Activated T-cell treated with anti-CD3 and anti-CD28 coated beads for 4 hours (primary cell): ENCODE results near the gene SND1.
"Not testable (repeated sequence)": the region's sequence is repeated elsewhere in the genome, so short reads cannot be mapped to it uniquely, and the experiment has no call there.

Experiments used
- DNase-seq: peaks from one replicate; pipeline ENCODE4 v3.0.0-alpha.2; 2020

The SND1 gene

DNA sequence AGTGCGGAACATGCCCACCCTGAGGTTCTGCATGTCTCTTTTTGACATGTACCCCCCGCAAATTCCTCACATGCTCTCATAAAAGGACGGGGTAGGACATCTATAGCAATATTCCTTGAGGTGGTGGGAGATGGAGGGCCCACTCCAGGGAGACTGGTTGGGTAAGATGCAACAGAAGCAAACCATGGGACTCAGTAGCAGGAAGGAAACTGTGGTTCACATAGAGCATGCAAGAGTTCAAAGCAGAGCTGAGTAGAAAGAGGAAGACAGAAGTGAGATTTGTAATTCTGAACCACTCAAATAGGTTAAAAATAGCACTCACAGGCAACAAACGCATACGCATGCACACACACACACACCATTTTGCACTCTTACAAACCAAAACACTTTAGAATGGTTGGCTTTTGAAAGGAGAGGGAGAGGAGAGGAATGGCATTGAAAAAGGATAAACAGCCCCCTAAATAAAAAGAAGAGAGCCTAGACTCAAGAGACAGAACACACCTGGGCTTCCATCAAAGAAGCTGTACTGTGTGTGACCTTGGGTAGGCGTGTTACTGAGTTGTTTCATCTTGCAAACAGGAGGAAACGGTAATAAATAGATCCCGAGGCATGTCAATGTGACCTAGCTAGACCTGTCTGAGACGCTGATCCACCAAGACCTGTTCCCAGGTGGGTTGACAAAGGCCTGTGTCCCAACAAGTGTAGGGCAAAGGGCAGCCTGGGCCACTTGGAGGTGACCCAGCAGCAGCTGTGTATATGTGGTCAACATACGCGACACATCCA is 456.8 kb downstream of the SND1 start:
- no peak for DNase-seq

GRCh38 chr7:128109424-128109969 is 457.5 kb downstream of the SND1 start:
- DNase-seq, result not testable (repeated sequence)

DNA sequence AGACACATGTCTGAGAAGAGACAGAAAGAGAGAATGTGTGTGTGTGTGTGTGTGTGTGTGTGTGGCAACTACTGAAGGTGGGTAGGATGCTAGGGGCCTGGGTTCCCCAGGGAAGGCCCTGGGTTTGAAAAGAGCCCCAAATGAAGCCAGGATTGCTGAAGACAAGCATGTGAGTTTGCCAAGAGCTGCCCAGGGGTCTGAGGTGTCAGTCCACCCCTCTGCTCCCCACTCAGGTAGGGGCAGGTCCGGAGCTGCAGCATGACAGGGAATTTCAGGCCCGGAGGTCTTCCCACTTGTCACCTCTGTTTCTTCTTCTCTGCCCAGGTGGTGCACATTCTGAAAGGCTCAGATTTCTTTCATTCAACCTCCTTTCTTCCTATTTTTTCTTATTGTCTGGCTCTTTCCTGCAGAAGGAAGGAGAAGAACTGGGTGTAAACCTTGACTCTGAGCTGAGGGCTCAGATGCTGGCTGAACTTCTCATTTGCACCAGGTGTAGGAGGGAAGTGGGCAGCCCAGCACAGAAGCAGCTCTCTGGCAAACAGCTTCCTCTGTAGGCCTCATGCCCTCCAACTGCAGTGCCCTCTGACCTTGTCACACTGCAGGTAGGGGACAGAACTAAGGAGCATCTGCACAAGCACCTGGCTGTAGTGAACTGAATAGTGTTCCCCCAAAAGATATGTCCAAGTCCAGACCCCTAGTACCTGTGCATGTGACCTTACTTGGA is 458.8 kb downstream of the SND1 start:
- DNase-seq, result no peak

- no peak for DNase-seq
Measured at GRCh38 chr7:128112018-128112780, 460.2 kb downstream of the SND1 start.

DNA sequence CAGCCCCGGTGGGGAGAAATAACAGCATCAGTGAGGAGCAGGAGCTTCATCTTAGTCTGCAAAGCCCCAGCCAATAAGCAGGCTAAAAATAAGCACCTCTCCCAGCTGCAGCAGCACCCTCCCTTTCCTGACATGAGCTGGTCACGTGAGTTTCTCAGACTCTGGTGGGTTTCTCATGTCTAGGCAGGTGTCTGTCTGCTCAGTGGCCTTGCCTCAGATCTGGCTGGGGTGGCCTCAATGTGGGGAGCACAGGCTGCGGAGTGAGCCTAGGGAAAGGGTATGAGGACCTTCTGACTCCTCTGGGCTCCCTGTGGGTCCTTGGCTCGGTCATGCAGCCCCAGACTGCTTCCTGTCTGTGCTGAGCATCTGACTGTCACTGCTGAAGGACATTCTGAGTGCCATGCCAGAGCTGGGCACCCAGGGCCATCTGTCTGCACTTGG is 460.8 kb downstream of the SND1 start:
- no peak for DNase-seq

DNA sequence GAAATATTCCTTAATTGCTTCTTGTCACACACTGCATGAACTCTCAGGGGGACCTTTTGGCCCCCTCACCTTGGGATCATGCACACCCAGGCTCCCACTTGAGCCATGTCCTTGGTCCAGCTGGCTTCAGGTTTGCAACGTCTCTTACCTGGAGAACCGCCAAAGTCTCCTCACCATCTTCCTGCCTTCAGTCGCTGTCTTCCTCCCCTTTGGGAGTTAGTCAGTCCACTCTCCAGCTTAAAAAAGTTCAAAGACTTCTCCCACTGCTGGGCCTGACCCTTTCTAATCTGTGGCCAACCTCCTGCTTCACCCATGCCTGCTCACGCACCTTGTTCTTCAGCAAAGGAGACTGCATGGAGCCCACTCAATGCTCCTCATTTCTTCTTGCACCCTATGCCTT is 461.8 kb downstream of the SND1 start:
- no peak for DNase-seq

DNA sequence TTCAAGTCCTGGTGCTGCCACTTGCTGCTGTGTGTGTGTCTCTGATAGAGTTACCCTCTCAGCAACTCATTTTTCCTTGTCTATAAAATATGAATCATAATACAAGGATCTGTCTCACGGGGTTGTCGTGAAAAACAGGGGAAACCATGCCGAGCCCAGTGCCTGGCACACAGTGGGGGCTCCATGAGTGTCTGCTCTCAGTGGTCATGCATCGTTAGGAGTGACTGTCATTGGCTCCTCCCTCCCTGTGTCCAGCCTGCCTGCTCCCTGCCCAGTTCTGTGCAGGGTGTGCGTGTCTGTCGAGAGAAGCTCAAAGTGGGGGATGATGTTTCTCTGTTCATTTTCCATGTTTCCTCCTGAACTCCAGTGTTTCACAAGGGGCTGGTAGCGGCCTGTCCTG is 462.8 kb downstream of the SND1 start:
- no peak for DNase-seq

DNA sequence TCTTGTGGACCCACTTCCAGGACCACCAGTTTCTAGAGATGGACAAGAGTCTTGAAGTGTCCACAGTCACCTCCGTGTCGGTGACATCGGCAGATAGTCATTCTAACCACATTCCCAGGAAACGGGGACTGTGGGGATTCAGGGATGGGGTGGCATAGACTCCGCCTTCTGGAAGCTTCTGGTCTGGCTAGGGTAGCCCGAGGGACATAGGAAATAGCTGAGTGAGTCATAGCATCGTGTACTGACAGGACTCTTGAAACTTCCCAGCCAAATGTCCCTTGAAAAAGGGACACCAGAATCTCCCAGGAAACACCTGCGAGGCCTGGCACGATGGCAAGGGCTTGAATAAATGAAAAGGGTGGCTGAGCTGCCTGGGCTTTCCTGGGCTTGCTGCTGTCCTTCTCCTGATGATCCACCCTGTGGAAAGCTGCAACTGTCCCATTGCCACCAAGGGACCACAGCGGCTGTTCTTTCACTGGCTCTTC is 463.4 kb downstream of the SND1 start:
- DNase-seq, result no peak

DNA sequence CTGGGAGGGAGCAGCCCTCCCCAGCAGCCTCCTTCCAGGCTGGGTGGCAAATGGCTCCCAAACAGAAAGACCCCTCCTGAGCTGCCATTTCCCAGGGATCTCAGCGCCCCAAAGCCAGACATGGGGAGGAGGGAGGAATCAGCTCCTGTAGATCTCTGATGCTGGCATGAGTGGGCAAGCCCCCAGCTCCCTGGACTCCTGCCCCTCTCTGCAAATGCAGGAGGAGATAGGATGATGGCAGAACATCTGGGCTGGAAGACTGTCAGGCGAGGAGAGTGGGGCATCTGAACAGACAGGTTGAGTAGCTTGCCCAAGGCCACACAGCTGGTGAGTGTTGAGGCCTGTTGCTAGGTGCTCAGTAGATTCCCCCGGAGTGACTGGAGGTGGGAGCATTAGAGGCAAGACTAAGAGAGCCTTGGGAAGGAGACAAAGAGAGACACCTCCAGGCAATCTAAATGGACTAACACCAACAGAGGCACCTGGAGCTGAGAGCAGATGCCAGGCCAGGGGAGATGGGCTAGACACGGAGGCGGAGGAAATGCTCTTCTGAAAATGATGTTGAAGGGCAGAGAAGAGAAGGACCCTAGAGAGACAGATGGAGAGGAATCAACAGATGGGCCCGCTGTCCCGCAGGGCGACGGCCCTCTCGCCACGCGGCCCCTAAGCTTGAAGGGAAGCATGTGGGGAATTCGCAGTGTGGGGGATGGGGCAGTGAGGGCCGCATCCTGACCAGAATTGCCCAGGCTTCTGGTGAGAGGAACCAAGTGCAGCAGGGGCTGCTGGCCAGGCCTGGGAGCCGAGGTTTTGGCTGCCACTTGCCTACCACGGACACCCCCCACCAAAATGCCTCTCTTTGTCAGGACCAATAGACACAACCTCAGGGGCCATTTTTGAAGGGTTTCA is 464.1 kb downstream of the SND1 start:
- no peak for DNase-seq

GRCh38 chr7:128116740-128117139 is 464.7 kb downstream of the SND1 start:
- no peak for DNase-seq

- DNase-seq, result no peak
Measured at GRCh38 chr7:128117691-128118090, 465.7 kb downstream of the SND1 start.

- DNase-seq, result no peak
Measured at GRCh38 chr7:128119036-128119435, 467.0 kb downstream of the SND1 start.

DNA sequence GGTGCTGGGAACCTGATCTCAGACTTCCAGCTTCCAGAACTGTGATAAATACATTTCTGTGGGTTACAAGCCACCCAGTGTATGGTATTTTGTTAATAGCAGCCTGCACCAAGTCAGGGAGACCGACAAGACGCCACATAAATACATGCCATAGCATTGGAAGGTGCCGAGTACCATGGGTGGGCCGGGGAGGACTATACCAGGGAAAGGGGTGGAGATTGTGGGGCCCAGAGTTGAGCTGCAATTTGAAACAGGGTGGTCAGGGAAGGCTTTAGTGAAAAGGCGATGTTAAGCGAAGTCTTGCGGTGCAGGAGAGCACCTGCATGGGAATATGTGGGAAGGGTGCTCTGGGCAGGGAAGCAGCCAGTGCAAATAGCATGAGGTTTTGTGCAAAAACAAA is 468.1 kb downstream of the SND1 start:
- DNase-seq, result no peak

- no peak for DNase-seq
Measured at GRCh38 chr7:128120976-128121490, 469.0 kb downstream of the SND1 start.

DNA sequence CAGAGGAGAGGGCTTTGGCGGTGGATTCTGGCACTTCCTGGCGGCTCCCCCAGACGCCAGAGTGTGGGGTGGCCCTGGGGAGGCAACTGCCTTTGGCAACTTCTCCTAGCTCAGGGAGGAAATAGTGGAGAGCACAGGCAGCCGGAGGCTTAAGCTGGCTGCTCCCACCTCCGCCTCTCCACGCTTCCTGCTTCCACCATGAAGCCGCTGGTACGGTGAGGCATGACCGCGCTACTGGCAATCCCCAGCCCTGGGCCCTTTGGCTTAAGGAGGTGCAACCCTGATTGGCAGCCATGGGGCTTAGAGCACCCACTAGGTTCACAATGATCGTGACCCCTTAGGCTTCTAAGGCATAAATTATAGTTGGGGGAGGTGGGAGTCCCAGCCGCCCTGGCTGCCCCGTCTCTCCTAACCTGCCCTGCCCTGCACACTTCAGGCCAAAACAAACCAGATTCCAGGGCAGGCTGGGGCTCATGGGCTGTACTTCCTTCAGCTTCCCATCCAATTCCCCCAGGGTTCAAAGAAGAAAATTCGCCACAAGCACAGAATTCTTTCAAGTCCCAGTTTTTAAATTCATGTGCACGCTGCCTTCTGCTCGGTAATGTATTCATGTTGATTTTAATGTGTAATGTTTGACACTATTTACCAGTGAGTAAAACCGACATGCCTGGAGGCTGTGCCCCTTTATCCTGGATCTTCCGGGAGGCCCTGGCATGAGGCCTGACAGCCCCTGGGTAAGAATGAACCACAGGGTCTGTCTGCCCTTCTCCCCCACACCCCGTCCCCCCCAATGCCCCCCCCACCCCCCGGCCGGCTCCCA is 469.9 kb downstream of the SND1 start:
- no peak for DNase-seq

GRCh38 chr7:128122576-128123290 is 470.7 kb downstream of the SND1 start:
- DNase-seq, result no peak

DNA sequence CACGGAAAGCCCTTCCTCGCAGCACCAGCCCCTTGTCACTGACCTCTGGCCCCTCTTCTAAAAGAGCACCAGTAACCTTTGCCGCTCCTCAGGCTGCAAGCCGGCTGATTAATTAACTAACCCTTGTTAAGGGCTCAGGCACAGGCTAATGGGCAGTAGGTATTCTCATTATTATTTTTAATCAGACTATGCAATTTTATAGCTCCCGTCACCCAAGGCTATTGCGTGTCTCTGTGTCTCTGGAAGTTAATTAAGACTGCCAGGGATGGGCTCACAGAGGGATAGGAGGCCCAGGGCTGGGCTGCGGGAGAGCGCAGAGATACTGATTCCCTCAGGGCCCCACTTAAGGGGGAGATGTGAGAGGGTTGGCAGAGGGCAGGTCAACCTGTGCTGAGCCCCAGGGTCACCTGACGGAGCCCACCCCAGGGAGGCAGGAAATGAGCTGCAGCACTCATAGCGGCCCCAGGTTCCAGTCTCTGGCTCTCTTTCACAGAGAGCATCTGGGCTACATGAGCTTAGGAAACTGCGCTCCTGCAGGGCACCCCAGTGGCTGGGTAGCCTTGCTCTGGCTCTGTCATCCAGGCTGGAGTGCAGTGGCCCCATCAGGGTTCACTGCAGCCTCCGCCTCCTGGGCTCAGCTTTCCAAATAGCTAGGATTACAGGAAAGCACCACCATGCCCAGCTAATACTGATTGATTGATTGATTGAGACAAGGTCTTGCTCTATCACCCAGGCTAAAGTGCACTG is 471.5 kb downstream of the SND1 start:
- no peak for DNase-seq

- DNase-seq, result no peak
Measured at GRCh38 chr7:128124786-128125185, 472.8 kb downstream of the SND1 start.

DNA sequence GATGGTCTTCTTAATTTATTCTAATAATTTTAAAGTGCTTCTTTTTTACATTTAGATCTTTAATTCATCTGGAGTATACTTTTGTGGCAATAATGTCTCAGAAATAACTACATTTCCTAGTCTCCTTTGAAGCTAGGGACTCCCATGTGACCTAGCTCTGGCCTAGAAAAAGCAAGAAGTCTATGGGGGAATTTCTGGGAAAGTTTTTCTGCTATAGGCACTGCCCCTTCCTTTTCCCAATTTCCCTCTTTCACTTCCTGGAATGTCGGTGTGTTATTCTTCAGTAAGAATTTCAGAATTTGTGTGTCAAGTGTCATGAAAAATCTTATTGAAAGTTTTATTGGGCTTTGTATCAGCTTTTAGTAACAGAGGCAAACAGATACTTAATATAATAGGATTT is 473.8 kb downstream of the SND1 start:
- no peak for DNase-seq

- DNase-seq, result no peak
Measured at GRCh38 chr7:128128401-128128800, 476.4 kb downstream of the SND1 start.
